GM23248 (cell line): ENCODE data around the gene TFEC.

ENCODE experiments used
- EZH2 ChIP-seq: fragments of 200-600 bp; sonication (generic); IDR thresholded peaks from 2 replicates; pipeline ENCODE4 v1.6.1; 2018; ENCODE audit warnings: antibody characterized with exemption, mild to moderate bottlenecking; ENCODE audit not compliant: insufficient read depth, poor library complexity, severe bottlenecking
- EZH2phosphoT487 ChIP-seq: fragments of 200-600 bp; sonication (generic); IDR thresholded peaks from 2 replicates; pipeline ENCODE4 v1.6.1; 2018; ENCODE audit warnings: antibody characterized with exemption, moderate library complexity, mild to moderate bottlenecking, low read depth; ENCODE audit not compliant: insufficient read depth

- TF ChIP-seq EZH2 (no peak), EZH2phosphoT487 (no peak)
Observed at GRCh38 chr7:115968596-115968995, 62.0 kb downstream of the TFEC start.
